Large intestine (tissue), 12 donors: ENCODE data around the gene GFRA3. TPM values are rescaled to one million over a fixed set of nuclear protein-coding genes. Genes with fewer than 3 reads are reported as not detected.
"Not testable (repeated sequence)": the region's sequence is repeated elsewhere in the genome, so short reads cannot be mapped to it uniquely, and the experiment has no call there.

Experiments used
- DNase-seq, 2 donors: peaks; one replicate each; pipeline versions ENCODE4 v3.0.0 to v3.0.0-alpha.2; 2013
- H3K27ac ChIP-seq: one replicate; pipeline ENCODE4 v1.5.1; 2013; ENCODE audit warnings: low read length
- H3K27me3 ChIP-seq: 2 replicates; pipeline ENCODE4 v1.6.1; 2013; ENCODE audit warnings: low read length; ENCODE audit not compliant: control insufficient read depth, insufficient read depth
- H3K36me3 ChIP-seq: 2 replicates; pipeline ENCODE4 v1.6.1; 2013; ENCODE audit warnings: low read length; ENCODE audit not compliant: control insufficient read depth, insufficient read depth
- H3K4me1 ChIP-seq: one replicate; pipeline ENCODE4 v1.6.1; 2013; ENCODE audit warnings: low read length; ENCODE audit not compliant: control insufficient read depth, insufficient read depth
- H3K4me3 ChIP-seq: one replicate; pipeline ENCODE4 v1.5.1; 2013; ENCODE audit warnings: low read length
- H3K9me3 ChIP-seq: one replicate; pipeline ENCODE4 v1.6.1; 2013; ENCODE audit warnings: mild to moderate bottlenecking, low read depth, low read length, moderate library complexity; ENCODE audit not compliant: control insufficient read depth
- WGBS: methylation state at CpG from one replicate; pipeline ENCODE4 v1.1.5; 2013; ENCODE audit warnings: low lambda C conversion rate; ENCODE audit not compliant: insufficient coverage; 5-methylcytosine and 5-hydroxymethylcytosine counted together
- long read RNA-seq, 11 donors: transcript quantifications; one replicate each; lab custom pipeline, GENCODE V29; 2026
- polyA plus RNA-seq: library from polyadenylated mRNA; unstranded; fragments of 120-200 nt; gene quantifications from one replicate; pipeline ENCODE4 v1.2.1, GENCODE V29; 2013

The GFRA3 gene
- 6.9 TPM for polyA plus RNA-seq
- long read RNA-seq, donor 1, partial matches to known transcripts = 0 of 1 reads
- long read RNA-seq, donor 1, other reads (novel, unspliced or antisense) = 0 of 1 reads
- long read RNA-seq, donor 2, partial matches to known transcripts = 0 of 2 reads
- long read RNA-seq, donor 2, other reads (novel, unspliced or antisense) = 0 of 2 reads
- long read RNA-seq, donor 3, partial matches to known transcripts = 0 of 2 reads
- long read RNA-seq, donor 3, other reads (novel, unspliced or antisense) = 0 of 2 reads
- long read RNA-seq, donor 4 = 0 reads
- long read RNA-seq, donor 5, partial matches to known transcripts = 0 of 3 reads
- long read RNA-seq, donor 5, other reads (novel, unspliced or antisense) = 0 of 3 reads
- long read RNA-seq, donor 6, transcript GFRA3-201 (8 exons, 2,039 nt) = major isoform, 5 of 5 reads
- long read RNA-seq, donor 6, partial matches to known transcripts = 0 of 5 reads
- long read RNA-seq, donor 6, other reads (novel, unspliced or antisense) = 0 of 5 reads
- long read RNA-seq, donor 7, partial matches to known transcripts = 0 of 1 reads
- long read RNA-seq, donor 7, other reads (novel, unspliced or antisense) = 0 of 1 reads
- long read RNA-seq, donor 8, partial matches to known transcripts = 0 of 3 reads
- long read RNA-seq, donor 8, other reads (novel, unspliced or antisense) = 0 of 3 reads
- long read RNA-seq, donor 9, partial matches to known transcripts = 0 of 2 reads
- long read RNA-seq, donor 9, other reads (novel, unspliced or antisense) = 0 of 2 reads
- long read RNA-seq, donor 10, partial matches to known transcripts = 0 of 3 reads
- long read RNA-seq, donor 10, other reads (novel, unspliced or antisense) = 0 of 3 reads
- long read RNA-seq, donor 11, partial matches to known transcripts = 0 of 4 reads
- long read RNA-seq, donor 11, other reads (novel, unspliced or antisense) = 0 of 4 reads

- Histone ChIP-seq H3K36me3 (no peaks in the 10 kb centered on the region), H3K4me1 (peaks cover 22% of the 10 kb centered on the region), H3K4me3 (peak within 1 kb of the TSS; percentile 38), H3K27me3 (peaks cover 5% of the 10 kb centered on the region), H3K27ac (no peak within 1 kb of the TSS), H3K9me3 (no peaks in the 10 kb centered on the region)
- no CpG with 5 or more reads among the region's 62 CpGs for WGBS
- peak; percentile 8 to 31 for DNase-seq
Measured at GRCh38 chr5:138274189-138274853, at the start of gene GFRA3. Gene GFRA3, minus strand, starts transcription at chr5:138274621. Its CDS starts 197 bp downstream, at chr5:138274424.

- not testable (repeated sequence) for H3K27ac ChIP-seq, DNase-seq, H3K36me3 ChIP-seq, H3K4me1 ChIP-seq, H3K9me3 ChIP-seq, H3K27me3 ChIP-seq, H3K4me3 ChIP-seq
- WGBS = 100% methylated on average over 1 of the region's 4 CpGs
Measured at GRCh38 chr5:138318211-138318610, 43.8 kb upstream of the GFRA3 start.

- no peak overlapping the region for H3K27ac ChIP-seq
- no peaks in the 10 kb centered on the region for H3K4me1 ChIP-seq
- WGBS = no CpG with 5 or more reads among the region's 3 CpGs
- H3K4me3 ChIP-seq = no peak overlapping the region
- DNase-seq = no peak
- H3K36me3 ChIP-seq = no peaks in the 10 kb centered on the region
- H3K27me3 ChIP-seq = no peaks in the 10 kb centered on the region
- H3K9me3 ChIP-seq = no peaks in the 10 kb centered on the region
Measured at GRCh38 chr5:138316355-138316754, 41.9 kb upstream of the GFRA3 start.

GRCh38 chr5:138315751-138316278 lies 41.4 kb upstream of the GFRA3 start:
- Histone ChIP-seq H3K36me3 (no peaks in the 10 kb centered on the region), H3K27ac (no peak overlapping the region), H3K4me3 (no peak overlapping the region), H3K4me1 (no peaks in the 10 kb centered on the region), H3K9me3 (no peaks in the 10 kb centered on the region), H3K27me3 (no peaks in the 10 kb centered on the region)
- no peak for DNase-seq
- WGBS = no CpG with 5 or more reads among the region's 7 CpGs

GRCh38 chr5:138305797-138306196 lies 31.4 kb upstream of the GFRA3 start:
- Histone ChIP-seq H3K9me3 (no peaks in the 10 kb centered on the region), H3K4me3 (no peak overlapping the region), H3K36me3 (no peaks in the 10 kb centered on the region), H3K27ac (no peak overlapping the region), H3K4me1 (no peaks in the 10 kb centered on the region), H3K27me3 (no peaks in the 10 kb centered on the region)
- WGBS = no CpG with 5 or more reads among the region's 1 CpG
- DNase-seq = no peak

- Histone ChIP-seq H3K9me3 (no peaks in the 10 kb centered on the region), H3K27me3 (no peaks in the 10 kb centered on the region), H3K4me3 (no peak overlapping the region), H3K36me3 (no peaks in the 10 kb centered on the region), H3K4me1 (no peaks in the 10 kb centered on the region), H3K27ac (no peak overlapping the region)
- WGBS = 100% methylated on average over 1 of the region's 6 CpGs
- DNase-seq = no peak
Measured at GRCh38 chr5:138303372-138303771, 29.0 kb upstream of the GFRA3 start.

- Histone ChIP-seq H3K27ac (no peak overlapping the region), H3K9me3 (no peaks in the 10 kb centered on the region), H3K36me3 (peaks cover 16% of the 10 kb centered on the region), H3K4me3 (no peak overlapping the region), H3K27me3 (no peaks in the 10 kb centered on the region), H3K4me1 (no peaks in the 10 kb centered on the region)
- 90% methylated on average over 2 of the region's 3 CpGs for WGBS
- no peak for DNase-seq
Measured at GRCh38 chr5:138289296-138289695, 14.9 kb upstream of the GFRA3 start.

- H3K4me3 ChIP-seq = no peak overlapping the region
- H3K36me3 ChIP-seq = peaks cover 18% of the 10 kb centered on the region
- DNase-seq = no peak
- no peak overlapping the region for H3K27ac ChIP-seq
- no CpG with 5 or more reads among the region's 1 CpG for WGBS
- H3K4me1 ChIP-seq = no peaks in the 10 kb centered on the region
- H3K27me3 ChIP-seq = no peaks in the 10 kb centered on the region
- no peaks in the 10 kb centered on the region for H3K9me3 ChIP-seq
Measured at GRCh38 chr5:138287246-138287645, 12.8 kb upstream of the GFRA3 start.

- no CpG with 5 or more reads among the region's 7 CpGs for WGBS
- H3K36me3 ChIP-seq = peaks cover 18% of the 10 kb centered on the region
- H3K27me3 ChIP-seq = no peaks in the 10 kb centered on the region
- DNase-seq = peak; percentile 53 to 65
- H3K4me1 ChIP-seq = no peaks in the 10 kb centered on the region
- no peak overlapping the region for H3K27ac ChIP-seq
- no peak overlapping the region for H3K4me3 ChIP-seq
- H3K9me3 ChIP-seq = no peaks in the 10 kb centered on the region
Measured at GRCh38 chr5:138282920-138283742, 8.7 kb upstream of the GFRA3 start.
